ENCODE results near the gene EFEMP1. TPM values are rescaled to one million over a fixed set of nuclear protein-coding genes. Genes with fewer than 3 reads are reported as not detected.

EFEMP1 gene
- total and polyA plus RNA-seq, 2 experiments from 2014 or later: 54.6 to 63.4 TPM

- Histone ChIP-seq H3K4me1 (ENCODE audit: insufficient read depth) (no peaks in the 10 kb centered on the region), H3K9me2 (replicated peaks; ENCODE audit: insufficient read depth) (no peaks in the 10 kb centered on the region), H3K9me3 (ENCODE audit: low read depth) (no peaks in the 10 kb centered on the region), H4K20me1 (ENCODE audit: insufficient read depth, poor library complexity, severe bottlenecking) (no peaks in the 10 kb centered on the region), H3K4me3 (no peak overlapping the region), H3K27me3 (no peaks in the 10 kb centered on the region), H3K79me2 (no peaks in the 10 kb centered on the region), H3K27ac (no peak overlapping the region), H3K4me2 (no peak overlapping the region), H3K36me3 (replicated peaks; ENCODE audit: insufficient read depth, low read depth) (no peaks in the 10 kb centered on the region), H2AFZ (no peak overlapping the region)
- TF ChIP-seq EZH2phosphoT487 (IDR thresholded peaks at IDR 0.05; ENCODE audit: low read depth, severe bottlenecking, unreplicated experiment): no peak
- TF ChIP-seq CTCF (IDR thresholded peaks at IDR 0.05; ENCODE audit: poor library complexity): no peak
- no peak for TF ChIP-seq EZH2 (IDR thresholded peaks at IDR 0.05; ENCODE audit: borderline replicate concordance)
- DNase-seq (ENCODE audit: low spot score): no peak
- 61% methylated on average over 7 of the region's 7 CpGs for WGBS (ENCODE audit: low lambda C conversion rate, missing lambda C conversion rate)
These were observed 7.0 kb downstream of the EFEMP1 start for GRCh38 chr2:55916473-55917049.

- no peaks in the 10 kb centered on the region for H3K36me3 ChIP-seq (replicated peaks; ENCODE audit: insufficient read depth, low read depth)
- no peaks in the 10 kb centered on the region for H3K27me3 ChIP-seq
- DNase-seq (ENCODE audit: low spot score): no peak
- no peak overlapping the region for H3K4me3 ChIP-seq
- H3K9me2 ChIP-seq (replicated peaks; ENCODE audit: insufficient read depth): no peaks in the 10 kb centered on the region
- H3K4me1 ChIP-seq (ENCODE audit: insufficient read depth): no peaks in the 10 kb centered on the region
- 52% methylated on average over 1 of the region's 1 CpG for WGBS (ENCODE audit: low lambda C conversion rate, missing lambda C conversion rate)
- no peaks in the 10 kb centered on the region for H4K20me1 ChIP-seq (ENCODE audit: insufficient read depth, poor library complexity, severe bottlenecking)
- no peaks in the 10 kb centered on the region for H3K79me2 ChIP-seq
- no peak overlapping the region for H2AFZ ChIP-seq
- no peak overlapping the region for H3K27ac ChIP-seq
- TF ChIP-seq EZH2 (IDR thresholded peaks at IDR 0.05; ENCODE audit: borderline replicate concordance) (no peak), EZH2phosphoT487 (IDR thresholded peaks at IDR 0.05; ENCODE audit: low read depth, severe bottlenecking, unreplicated experiment) (no peak), CTCF (IDR thresholded peaks at IDR 0.05; ENCODE audit: poor library complexity) (no peak)
- H3K4me2 ChIP-seq: no peak overlapping the region
- no peaks in the 10 kb centered on the region for H3K9me3 ChIP-seq (ENCODE audit: low read depth)
These were observed 8.8 kb downstream of the EFEMP1 start for GRCh38 chr2:55914786-55915185.

GRCh38 chr2:55912926-55913325 is 10.7 kb downstream of the EFEMP1 start:
- Histone ChIP-seq H3K27me3 (no peaks in the 10 kb centered on the region), H3K79me2 (no peaks in the 10 kb centered on the region), H2AFZ (no peak overlapping the region), H3K36me3 (replicated peaks; ENCODE audit: insufficient read depth, low read depth) (no peaks in the 10 kb centered on the region), H3K27ac (no peak overlapping the region), H3K4me3 (no peak overlapping the region), H3K4me2 (no peak overlapping the region), H3K9me3 (ENCODE audit: low read depth) (no peaks in the 10 kb centered on the region), H3K9me2 (replicated peaks; ENCODE audit: insufficient read depth) (no peaks in the 10 kb centered on the region), H4K20me1 (ENCODE audit: insufficient read depth, poor library complexity, severe bottlenecking) (no peaks in the 10 kb centered on the region), H3K4me1 (ENCODE audit: insufficient read depth) (no peaks in the 10 kb centered on the region)
- TF ChIP-seq EZH2phosphoT487 (IDR thresholded peaks at IDR 0.05; ENCODE audit: low read depth, severe bottlenecking, unreplicated experiment) (no peak), CTCF (IDR thresholded peaks at IDR 0.05; ENCODE audit: poor library complexity) (no peak)
- 88% methylated on average over 3 of the region's 3 CpGs for WGBS (ENCODE audit: low lambda C conversion rate, missing lambda C conversion rate)
- DNase-seq (ENCODE audit: low spot score): no peak

DNA sequence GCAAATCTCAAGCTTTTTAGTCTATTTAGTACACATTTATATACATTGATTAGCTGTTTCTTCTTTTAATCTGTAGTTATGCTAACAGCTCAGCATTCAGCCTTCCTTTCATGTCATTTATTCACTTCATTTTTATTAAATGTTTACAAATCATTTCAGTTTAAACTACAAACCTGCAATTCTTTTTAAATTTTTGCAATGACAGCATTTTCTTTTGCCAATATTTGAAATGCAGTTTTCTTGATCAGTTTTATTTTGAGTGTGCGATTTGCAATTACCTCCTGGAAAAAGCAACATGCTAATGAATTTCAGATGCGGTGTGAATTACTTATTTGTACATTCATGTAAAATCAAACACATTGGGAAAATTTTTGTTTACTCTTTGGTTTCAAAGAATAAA is 13.5 kb downstream of the EFEMP1 start:
- no peaks in the 10 kb centered on the region for H3K27me3 ChIP-seq
- no peak for DNase-seq (ENCODE audit: low spot score)
- H3K4me2 ChIP-seq: no peak overlapping the region
- H3K9me3 ChIP-seq (ENCODE audit: low read depth): no peaks in the 10 kb centered on the region
- no peaks in the 10 kb centered on the region for H3K79me2 ChIP-seq
- H2AFZ ChIP-seq: no peak overlapping the region
- TF ChIP-seq EZH2 (IDR thresholded peaks at IDR 0.05; ENCODE audit: borderline replicate concordance) (no peak), EZH2phosphoT487 (IDR thresholded peaks at IDR 0.05; ENCODE audit: low read depth, severe bottlenecking, unreplicated experiment) (no peak), CTCF (IDR thresholded peaks at IDR 0.05; ENCODE audit: poor library complexity) (no peak)
- no peaks in the 10 kb centered on the region for H3K9me2 ChIP-seq (replicated peaks; ENCODE audit: insufficient read depth)
- WGBS (ENCODE audit: low lambda C conversion rate, missing lambda C conversion rate): 91% methylated on average over 2 of the region's 2 CpGs
- no peak overlapping the region for H3K4me3 ChIP-seq
- H3K4me1 ChIP-seq (ENCODE audit: insufficient read depth): no peaks in the 10 kb centered on the region
- H4K20me1 ChIP-seq (ENCODE audit: insufficient read depth, poor library complexity, severe bottlenecking): no peaks in the 10 kb centered on the region
- no peak overlapping the region for H3K27ac ChIP-seq
- H3K36me3 ChIP-seq (replicated peaks; ENCODE audit: insufficient read depth, low read depth): no peaks in the 10 kb centered on the region

Measured in hepatocyte (in vitro differentiated cells).